H9 (cell line): Measurements from ENCODE around the gene NBEAL2. TPM values are rescaled to one million over a fixed set of nuclear protein-coding genes. Genes with fewer than 3 reads are reported as not detected.

Experiments
- DNase-seq: peaks from one replicate; pipeline ENCODE4 v3.0.0-alpha.2; 2017
- H2AFZ ChIP-seq: one replicate; pipeline ENCODE4 v1.6.1; 2013; ENCODE audit warnings: mild to moderate bottlenecking, low read length, control low read depth, moderate library complexity
- H2AK5ac ChIP-seq: 2 replicates; pipeline ENCODE4 v1.6.1; 2013; ENCODE audit warnings: low read length, control low read depth, mixed read lengths; ENCODE audit not compliant: insufficient read length
- H2BK120ac ChIP-seq: one replicate; pipeline ENCODE4 v1.6.1; 2013; ENCODE audit warnings: low read depth, mild to moderate bottlenecking, low read length, control low read depth, inconsistent platforms; ENCODE audit not compliant: poor library complexity, severe bottlenecking
- H2BK12ac ChIP-seq: 2 replicates; pipeline ENCODE4 v1.6.1; 2013; ENCODE audit warnings: low read length, control low read depth, mixed read lengths, low read depth; ENCODE audit not compliant: insufficient read length
- H2BK15ac ChIP-seq: 2 replicates; pipeline ENCODE4 v1.6.1; 2013; ENCODE audit warnings: low read depth, low read length, control low read depth
- H2BK20ac ChIP-seq: one replicate; pipeline ENCODE4 v1.6.1; 2013; ENCODE audit warnings: low read depth, mild to moderate bottlenecking, low read length, control low read depth, inconsistent platforms; ENCODE audit not compliant: poor library complexity, severe bottlenecking
- H2BK5ac ChIP-seq: 2 replicates; pipeline ENCODE4 v1.6.1; 2013; ENCODE audit warnings: low read length, control low read depth, mixed read lengths; ENCODE audit not compliant: insufficient read length
- H3K14ac ChIP-seq: 2 replicates; pipeline ENCODE4 v1.6.1; 2013; ENCODE audit warnings: low read length, control low read depth; ENCODE audit not compliant: insufficient read depth
- H3K18ac ChIP-seq: 2 replicates; pipeline ENCODE4 v1.6.1; 2013; ENCODE audit warnings: low read depth, mild to moderate bottlenecking, mixed read lengths, low read length, control low read depth; ENCODE audit not compliant: insufficient read length
- H3K23ac ChIP-seq: 2 replicates; pipeline ENCODE4 v1.6.1; 2013; ENCODE audit warnings: low read length, control low read depth, mixed read lengths, low read depth; ENCODE audit not compliant: insufficient read length
- H3K23me2 ChIP-seq: 2 replicates; pipeline ENCODE4 v1.6.1; 2013; ENCODE audit warnings: low read depth, mild to moderate bottlenecking, mixed read lengths, low read length, control low read depth; ENCODE audit not compliant: insufficient read length, poor library complexity, severe bottlenecking
- H3K27ac ChIP-seq: 2 replicates; pipeline ENCODE4 v1.5.1; 2013; ENCODE audit warnings: low read length, control low read depth, mixed read lengths, low read depth; ENCODE audit not compliant: insufficient read length
- H3K27me3 ChIP-seq: 2 replicates; pipeline ENCODE4 v1.6.1; 2013; ENCODE audit warnings: low read length, control low read depth, inconsistent platforms; ENCODE audit not compliant: insufficient read depth
- H3K4ac ChIP-seq: 2 replicates; pipeline ENCODE4 v1.6.1; 2013; ENCODE audit warnings: low read depth, mild to moderate bottlenecking, control low read depth, inconsistent platforms, low read length, moderate library complexity
- H3K4me1 ChIP-seq: 2 replicates; pipeline ENCODE4 v1.6.1; 2013; ENCODE audit warnings: low read length, control low read depth, inconsistent platforms; ENCODE audit not compliant: insufficient read depth
- H3K4me2 ChIP-seq: 2 replicates; pipeline ENCODE4 v1.6.1; 2013; ENCODE audit warnings: low read length, control low read depth, mixed read lengths; ENCODE audit not compliant: insufficient read length, insufficient read depth
- H3K56ac ChIP-seq: 2 replicates; pipeline ENCODE4 v1.6.1; 2013; ENCODE audit warnings: low read depth, mild to moderate bottlenecking, mixed read lengths, low read length, control low read depth; ENCODE audit not compliant: insufficient read length
- H3K79me1 ChIP-seq: 2 replicates; pipeline ENCODE4 v1.6.1; 2013; ENCODE audit warnings: low read depth, mild to moderate bottlenecking, moderate library complexity, low read length, control low read depth, inconsistent platforms; ENCODE audit not compliant: insufficient read depth, poor library complexity, severe bottlenecking
- H3K79me2 ChIP-seq: 2 replicates; pipeline ENCODE4 v1.6.1; 2013; ENCODE audit warnings: low read length, control low read depth, inconsistent platforms; ENCODE audit not compliant: insufficient read depth
- H3K9ac ChIP-seq: 2 replicates; pipeline ENCODE4 v1.6.1; 2013; ENCODE audit warnings: low read length, control low read depth, mixed read lengths; ENCODE audit not compliant: insufficient read length; ENCODE audit errors: extremely low read depth
- H3K9me3 ChIP-seq: one replicate; pipeline ENCODE4 v1.6.1; 2013; ENCODE audit warnings: low read depth, low read length, inconsistent platforms; ENCODE audit not compliant: control insufficient read depth
- H3T11ph ChIP-seq: one replicate; pipeline ENCODE4 v1.6.1; 2013; ENCODE audit warnings: mild to moderate bottlenecking, low read length, control low read depth, inconsistent platforms
- H4K20me1 ChIP-seq: one replicate; pipeline ENCODE4 v1.6.1; 2013; ENCODE audit not compliant: control insufficient read depth, insufficient read length, insufficient read depth
- H4K5ac ChIP-seq: 2 replicates; pipeline ENCODE4 v1.6.1; 2013; ENCODE audit warnings: low read depth, mild to moderate bottlenecking, mixed read lengths, low read length, control low read depth; ENCODE audit not compliant: insufficient read length
- H4K8ac ChIP-seq: replicated peaks from 2 replicates; pipeline ENCODE4 v1.6.1; 2013; ENCODE audit warnings: low read length, control low read depth, mixed read lengths, low read depth; ENCODE audit not compliant: insufficient read length
- H4K91ac ChIP-seq: 2 replicates; pipeline ENCODE4 v1.6.1; 2013; ENCODE audit warnings: low read depth, mild to moderate bottlenecking, moderate library complexity, mixed read lengths, low read length, control low read depth; ENCODE audit not compliant: insufficient read length
- H3K27ac Mint-ChIP-seq, 3 experiments: 2 replicates in 2 of 3; 3 replicates in 1 of 3; pipeline ENCODE4 v1.8.0; 2020 to 2021; ENCODE audit warnings: mixed read lengths in 3 of 3, mild to moderate bottlenecking in 1 of 3, moderate library complexity in 1 of 3
- H3K27me3 Mint-ChIP-seq: 2 replicates; pipeline ENCODE4 v1.8.0; 2021; ENCODE audit warnings: low read depth, mild to moderate bottlenecking, moderate library complexity, mixed read lengths
- H3K36me3 Mint-ChIP-seq, 3 experiments: 2 replicates in 2 of 3; 3 replicates in 1 of 3; pipeline ENCODE4 v1.8.0; 2020 to 2021; ENCODE audit warnings: low read depth in 3 of 3, mixed read lengths in 3 of 3; ENCODE audit not compliant: insufficient read depth in 1 of 3
- H3K4me1 Mint-ChIP-seq, 2 experiments: 2 replicates each; pipeline ENCODE4 v1.8.0; 2020; ENCODE audit warnings: mixed read lengths in 2 of 2
- H3K4me3 Mint-ChIP-seq, 2 experiments: 2 replicates in 1 of 2; 3 replicates in 1 of 2; pipeline ENCODE4 v1.8.0; 2020 to 2021; ENCODE audit warnings: mild to moderate bottlenecking in 2 of 2, mixed read lengths in 2 of 2, moderate library complexity in 1 of 2
- H3K9me3 Mint-ChIP-seq, 2 experiments: 2 replicates in 1 of 2; 3 replicates in 1 of 2; pipeline ENCODE4 v1.8.0; 2020; ENCODE audit warnings: mild to moderate bottlenecking in 2 of 2, mixed read lengths in 2 of 2, moderate library complexity in 1 of 2
- CTCF ChIP-seq: fragments of 200-600 bp; sonication (generic); conservative IDR thresholded peaks from 3 replicates; pipeline ENCODE4 v1.8.0; 2021; ENCODE audit warnings: antibody characterized with exemption, mild to moderate bottlenecking
- WGBS: extraction: QIAGEN DNeasy Blood & Tissue Kit; methylation state at CpG from one replicate; pipeline ENCODE4 v1.1.7; 2013; ENCODE audit warnings: missing lambda C conversion rate, low lambda C conversion rate, mixed read lengths; ENCODE audit not compliant: insufficient read length; ENCODE audit errors: extremely low coverage; 5-methylcytosine and 5-hydroxymethylcytosine counted together
- total RNA-seq: library from RNA; stranded (reverse); gene quantifications from 2 replicates; pipeline ENCODE4 v1.2.1, GENCODE V29; 2021

Gene NBEAL2
- total RNA-seq, 1 experiment from 2014 or later = 52.1 TPM

- no peak overlapping the region for H2BK120ac ChIP-seq
- Mint-ChIP-seq H3K27ac (peak overlapping the region in 1 of 3 experiments; percentile 41; a peak in 1 of 7 replicates), H3K9me3 (no peaks in the 10 kb centered on the region; a peak in 1 of 5 replicates), H3K4me1 (peaks cover 48 to 70% of the 10 kb centered on the region in 2 experiments), H3K4me3 (no peak overlapping the region; a peak in 1 of 5 replicates), H3K27me3 (no peaks in the 10 kb centered on the region), H3K36me3 (peaks cover 6 to 23% (median 17%) of the 10 kb centered on the region in 3 experiments)
- no peak overlapping the region for H3K56ac ChIP-seq
- no peak overlapping the region for H2BK15ac ChIP-seq
- no peak overlapping the region for H3K4me2 ChIP-seq
- no peaks in the 10 kb centered on the region for H3K9me3 ChIP-seq
- H4K20me1 ChIP-seq = peaks cover 2% of the 10 kb centered on the region
- no peak overlapping the region for H4K91ac ChIP-seq
- H3K14ac ChIP-seq = no peak overlapping the region; the same call in 1 of the 2 replicates
- no peak overlapping the region for H3K23ac ChIP-seq
- WGBS = no CpG with 5 or more reads among the region's 6 CpGs
- H3K79me1 ChIP-seq = peaks cover 18% of the 10 kb centered on the region
- TF ChIP-seq CTCF = 0 out of 3 replicates have a peak, but pooled peaks have one; percentile 11
- H2BK12ac ChIP-seq = no peak overlapping the region
- peaks cover 39% of the 10 kb centered on the region; the same call in 1 of the 2 replicates for H3K79me2 ChIP-seq
- H3K23me2 ChIP-seq = no peaks in the 10 kb centered on the region
- H3K4ac ChIP-seq = no peak overlapping the region
- no peak overlapping the region for H4K8ac ChIP-seq
- peaks cover 9% of the 10 kb centered on the region; the same call in 1 of the 2 replicates for H3K4me1 ChIP-seq
- no peak overlapping the region for H3K27ac ChIP-seq
- peak; percentile 41 for DNase-seq
- no peak overlapping the region for H3K18ac ChIP-seq
- H3T11ph ChIP-seq = no peak overlapping the region
- no peak overlapping the region for H2BK5ac ChIP-seq
- H4K5ac ChIP-seq = no peak overlapping the region
- no peaks in the 10 kb centered on the region for H3K27me3 ChIP-seq
- H2AK5ac ChIP-seq = no peak overlapping the region
- no peak overlapping the region for H2AFZ ChIP-seq
- no peak overlapping the region for H3K9ac ChIP-seq
- no peak overlapping the region for H2BK20ac ChIP-seq
These were observed 30.4 kb upstream of the NBEAL2 start for GRCh38 chr3:46948830-46949671.
